T-cell (primary cell): Measurements from ENCODE around the gene KRTAP9-9. TPM values are rescaled to one million over a fixed set of nuclear protein-coding genes. Genes with fewer than 3 reads are reported as not detected.
"Not testable (repeated sequence)": the region's sequence is repeated elsewhere in the genome, so short reads cannot be mapped to it uniquely, and the experiment has no call there.

Experiments used
- ATAC-seq, 4 experiments: fragments of 200-7000 bp in 3 of 4; fragments of 150-1000 bp in 1 of 4; cut with Tn5 transposase; replicated peaks in 1 of 4; 1 replicate in 3 of 4; 2 replicates in 1 of 4; pipeline ENCODE4 v1.10.0; 2021; ENCODE audit warnings: moderate library complexity in 3 of 4, mild to moderate bottlenecking in 2 of 4, moderate number of reproducible peaks in 1 of 4
- CTCF ChIA-PET, 2 donors: fragments of 300-600 bp; sonication (Branson Sonifier 250); formaldehyde crosslinking; loops; one replicate each; lab custom pipeline; 2022; ENCODE audit warnings: antibody characterized with exemption in 2 of 2; lab: Charles Lee
- POLR2A ChIA-PET, 2 donors: fragments of 300-600 bp; sonication (Branson Sonifier 250); formaldehyde crosslinking; loops; one replicate each; lab custom pipeline; 2022; ENCODE audit warnings: antibody characterized with exemption in 2 of 2; lab: Charles Lee
- DNase-seq, 35 experiments: peaks; one replicate each; pipeline versions ENCODE4 v3.0.0 to v3.0.0-alpha.2; 2013 to 2023
- H3K27ac ChIP-seq: one replicate; pipeline ENCODE4 v1.5.1; 2013; ENCODE audit warnings: low read length
- H3K27me3 ChIP-seq, 2 experiments: replicated peaks in 1 of 2; 1 replicate in 1 of 2; 2 replicates in 1 of 2; pipeline versions ENCODE4 v1.6.1 to v1.7.0; 2013; ENCODE audit warnings: low read length in 1 of 2, mixed read lengths in 1 of 2; ENCODE audit not compliant: control insufficient read depth in 2 of 2, insufficient read depth in 2 of 2; ENCODE audit errors: extremely low read depth in 1 of 2
- H3K36me3 ChIP-seq, 2 donors: 1 replicate in 1 of 2; 2 replicates in 1 of 2; pipeline versions ENCODE4 v1.6.1 to v1.7.0; 2013; ENCODE audit warnings: low read length in 1 of 2; ENCODE audit not compliant: control insufficient read depth in 2 of 2, insufficient read depth in 1 of 2; ENCODE audit errors: extremely low read depth in 1 of 2
- H3K4me1 ChIP-seq, 2 experiments: 1 replicate in 1 of 2; 2 replicates in 1 of 2; pipeline versions ENCODE4 v1.6.1 to v1.7.0; 2013; ENCODE audit warnings: low read length in 2 of 2, mixed read lengths in 1 of 2; ENCODE audit not compliant: insufficient read depth in 2 of 2, control insufficient read depth in 1 of 2; ENCODE audit errors: extremely low read depth in 1 of 2
- H3K4me3 ChIP-seq, 2 donors: 1 replicate in 1 of 2; 2 replicates in 1 of 2; pipeline versions ENCODE4 v1.5.1 to v1.7.0; 2013; ENCODE audit warnings: mild to moderate bottlenecking in 2 of 2, low read length in 1 of 2, moderate library complexity in 1 of 2; ENCODE audit not compliant: control insufficient read depth in 1 of 2; ENCODE audit errors: extremely low read depth in 1 of 2
- H3K9me3 ChIP-seq: 2 replicates; pipeline ENCODE4 v1.7.0; 2013
- H3K27ac Mint-ChIP-seq, 2 donors: one replicate each; pipeline ENCODE4 v1.8.0; 2020 to 2021; ENCODE audit warnings: mild to moderate bottlenecking in 2 of 2, mixed read lengths in 2 of 2
- H3K27me3 Mint-ChIP-seq, 2 donors: one replicate each; pipeline ENCODE4 v1.8.0; 2021 to 2022; ENCODE audit warnings: mixed read lengths in 2 of 2
- H3K36me3 Mint-ChIP-seq: one replicate; pipeline ENCODE4 v1.8.0; 2021; ENCODE audit warnings: mixed read lengths
- H3K4me1 Mint-ChIP-seq, 3 donors: one replicate each; pipeline ENCODE4 v1.8.0; 2020 to 2022; ENCODE audit warnings: mixed read lengths in 3 of 3, mild to moderate bottlenecking in 1 of 3
- H3K4me3 Mint-ChIP-seq, 3 donors: one replicate each; pipeline ENCODE4 v1.8.0; 2020 to 2022; ENCODE audit warnings: mild to moderate bottlenecking in 3 of 3, mixed read lengths in 3 of 3, moderate library complexity in 3 of 3
- H3K9me3 Mint-ChIP-seq, 3 donors: one replicate each; pipeline ENCODE4 v1.8.0; 2020 to 2022; ENCODE audit warnings: mixed read lengths in 3 of 3
- WGBS: methylation state at CpG from one replicate; pipeline ENCODE4 v1.1.5; 2013; ENCODE audit warnings: missing lambda C conversion rate; ENCODE audit not compliant: insufficient coverage; 5-methylcytosine and 5-hydroxymethylcytosine counted together
- total RNA-seq, 35 experiments: library from RNA in 6 of 35; stranded (reverse) in 6 of 35; fragments of 120-200 nt in 1 of 35; gene quantifications; one replicate each; pipeline versions ENCODE4 v1.2.1 to v1.2.4 and lab custom pipeline; 2013 to 2026

The KRTAP9-9 gene
- total RNA-seq, 5 donors from 2014 or later (not counting 1 experiment from before 2014, with no cell fraction given) = not detected

DNA sequence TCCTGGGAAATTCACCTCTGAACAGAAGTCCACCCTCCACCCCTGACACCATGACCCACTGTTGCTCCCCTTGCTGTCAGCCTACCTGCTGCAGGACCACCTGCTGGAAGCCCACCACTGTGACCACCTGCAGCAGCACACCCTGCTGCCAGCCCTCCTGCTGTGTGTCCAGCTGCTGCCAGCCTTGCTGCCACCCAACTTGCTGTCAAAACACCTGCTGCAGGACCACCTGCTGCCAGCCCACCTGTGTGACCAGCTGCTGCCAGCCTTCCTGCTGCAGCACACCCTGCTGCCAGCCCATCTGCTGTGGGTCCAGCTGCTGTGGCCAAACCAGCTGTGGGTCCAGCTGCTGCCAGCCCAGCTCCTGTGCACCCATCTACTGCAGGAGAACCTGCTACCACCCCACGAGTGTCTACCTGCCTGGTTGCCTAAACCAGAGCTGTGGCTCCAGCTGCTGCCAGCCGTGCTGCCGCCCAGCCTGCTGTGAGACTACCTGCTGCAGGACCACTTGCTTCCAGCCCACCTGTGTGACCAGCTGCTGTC is 20.5 kb downstream of the KRTAP9-9 start, which contains the start of gene KRTAP9-7:
KRTAP9-7 (plus strand) TSS at position 51 of the 543 bp plus-strand sequence; CDS start at position 51, 0 bp downstream.
- H3K36me3 ChIP-seq = not testable (repeated sequence)

DNA sequence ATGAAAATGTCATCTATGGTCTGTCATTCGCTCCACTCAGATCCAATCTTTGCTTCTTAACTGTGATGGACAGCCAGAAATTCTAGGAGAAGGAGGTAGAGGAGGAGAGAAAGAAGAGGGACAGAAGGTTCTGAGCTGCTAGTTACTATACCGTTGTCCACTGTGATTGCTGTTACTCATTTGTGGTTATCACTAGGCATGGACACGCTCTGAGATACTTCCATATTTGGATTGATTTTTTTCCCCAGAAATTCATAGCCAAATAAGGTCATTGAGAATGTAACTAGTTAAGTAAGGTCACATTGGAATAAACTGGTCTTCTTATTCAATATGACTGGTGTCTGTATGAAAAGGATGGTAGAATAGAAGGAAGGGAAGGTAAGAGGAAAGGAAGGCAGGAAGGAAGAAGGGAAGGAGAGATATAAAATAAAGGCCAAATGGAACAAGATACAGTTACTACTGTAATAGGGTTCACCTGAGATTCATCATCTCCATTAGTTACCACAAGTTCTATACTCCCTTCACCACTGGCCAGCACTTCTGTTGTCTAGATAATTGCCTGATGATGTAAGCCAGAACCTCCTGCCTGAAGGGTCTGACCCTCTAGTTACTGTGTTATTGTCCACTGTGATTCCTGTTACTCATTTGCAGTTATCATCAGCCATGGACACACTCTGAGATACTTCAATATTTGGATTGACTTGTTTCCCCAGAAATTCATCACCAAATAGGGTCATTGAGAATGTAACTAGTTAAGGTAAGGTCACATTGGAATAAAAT is 23.2 kb downstream of the KRTAP9-9 start:
- 90% methylated on average over 2 of the region's 3 CpGs for WGBS
- DNase-seq (peak in 1 of 35 experiments; percentile 0), ATAC-seq (no peak)
- H3K4me3 Mint-ChIP-seq = no peak overlapping the region
- peaks cover 0 to 5% (median 0%) of the 10 kb centered on the region in 3 donors for H3K4me1 Mint-ChIP-seq
- H3K27me3 Mint-ChIP-seq = peaks cover 11 to 12% of the 10 kb centered on the region in 2 donors
- H3K4me3 ChIP-seq = no peak overlapping the region
- H3K36me3 ChIP-seq = no peaks in the 10 kb centered on the region
- no peak overlapping the region for H3K27ac ChIP-seq
- H3K9me3 ChIP-seq = no peaks in the 10 kb centered on the region
- no peaks in the 10 kb centered on the region for H3K27me3 ChIP-seq
- ChIA-PET CTCF (no interaction called here), POLR2A (no interaction called here)
- H3K27ac Mint-ChIP-seq = no peak overlapping the region
- no peaks in the 10 kb centered on the region for H3K36me3 Mint-ChIP-seq
- H3K4me1 ChIP-seq = no peaks in the 10 kb centered on the region
- H3K9me3 Mint-ChIP-seq = no peaks in the 10 kb centered on the region

More for the DNA sequence above, 20.5 kb downstream of the KRTAP9-9 start, which contains the start of gene KRTAP9-7:
- 81% methylated on average over 3 of the region's 3 CpGs for WGBS
- H3K27ac Mint-ChIP-seq, H3K9me3 ChIP-seq, H3K27me3 ChIP-seq, H3K4me3 ChIP-seq, H3K36me3 Mint-ChIP-seq, ATAC-seq, H3K4me1 ChIP-seq, CTCF ChIA-PET, H3K27ac ChIP-seq, H3K9me3 Mint-ChIP-seq, H3K4me3 Mint-ChIP-seq, POLR2A ChIA-PET: not testable (repeated sequence)
- peaks cover 0 to 11% (median 4%) of the 10 kb centered on the region in 3 donors for H3K4me1 Mint-ChIP-seq
- peak in 1 of 35 experiments; percentile 0 for DNase-seq
- peaks cover 11 to 18% of the 10 kb centered on the region in 2 donors for H3K27me3 Mint-ChIP-seq

DNA sequence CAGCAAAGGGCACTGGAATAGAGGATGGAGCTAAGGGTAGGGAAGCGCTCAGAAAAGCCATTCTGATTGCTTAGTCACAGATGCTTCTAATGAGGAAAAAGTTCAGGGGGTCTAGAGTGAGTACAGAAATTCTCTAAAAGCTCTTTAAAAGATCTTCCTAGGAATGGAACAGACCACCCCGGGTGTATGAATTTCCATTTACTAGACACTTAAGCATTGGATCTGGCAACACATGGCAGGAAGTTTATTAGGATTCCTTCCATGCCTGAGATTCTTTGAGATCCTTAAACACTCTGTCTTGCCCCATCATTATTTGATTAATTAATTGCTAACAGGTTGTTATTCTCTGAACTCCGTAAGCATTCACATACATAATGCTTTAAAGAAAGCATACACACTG is 28.9 kb downstream of the KRTAP9-9 start:
- Mint-ChIP-seq H3K9me3 (no peaks in the 10 kb centered on the region), H3K36me3 (no peaks in the 10 kb centered on the region), H3K27ac (no peak overlapping the region), H3K27me3 (no peaks in the 10 kb centered on the region), H3K4me1 (peaks cover 16 to 19% (median 18%) of the 10 kb centered on the region in 3 donors), H3K4me3 (no peak overlapping the region)
- no peaks in the 10 kb centered on the region for H3K36me3 ChIP-seq
- no peak overlapping the region for H3K4me3 ChIP-seq
- ATAC-seq (no peak), DNase-seq (no peak)
- ChIA-PET CTCF (no interaction called here), POLR2A (interaction anchor here in 1 of 2 donors (0.5 kb wide), 1 partner anchor 11 kb away, joined by 3 read pairs; no protein-coding TSS in a partner anchor)
- WGBS = 100% methylated on average over 1 of the region's 3 CpGs
- no peaks in the 10 kb centered on the region for H3K27me3 ChIP-seq
- peaks cover 5% of the 10 kb centered on the region in 2 experiments for H3K4me1 ChIP-seq
- no peaks in the 10 kb centered on the region for H3K9me3 ChIP-seq
- no peak overlapping the region for H3K27ac ChIP-seq

DNA sequence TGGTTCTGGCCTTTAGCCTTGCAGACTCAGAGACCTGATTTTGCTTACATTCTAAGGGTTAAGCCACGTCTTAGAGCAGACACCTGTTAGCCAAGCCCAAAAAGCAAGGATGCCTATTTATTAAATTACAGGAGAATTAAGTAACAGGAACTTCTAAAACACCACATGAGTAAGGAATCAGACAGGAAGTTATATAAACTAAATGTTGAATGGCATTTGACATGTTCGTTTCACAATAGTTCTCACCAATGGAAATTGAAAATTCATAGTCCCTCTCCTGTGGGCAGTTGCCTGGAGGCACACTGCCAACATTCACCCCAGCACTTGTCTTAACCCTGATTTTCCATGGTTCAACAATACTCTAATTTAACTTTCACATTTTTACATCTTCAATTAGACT is 29.4 kb downstream of the KRTAP9-9 start:
- Mint-ChIP-seq H3K27me3 (no peaks in the 10 kb centered on the region), H3K4me3 (no peak overlapping the region), H3K27ac (no peak overlapping the region), H3K9me3 (no peaks in the 10 kb centered on the region), H3K4me1 (peaks cover 16 to 19% (median 18%) of the 10 kb centered on the region in 3 donors), H3K36me3 (no peaks in the 10 kb centered on the region)
- Histone ChIP-seq H3K9me3 (no peaks in the 10 kb centered on the region), H3K36me3 (no peaks in the 10 kb centered on the region), H3K27me3 (no peaks in the 10 kb centered on the region), H3K4me3 (no peak overlapping the region), H3K27ac (no peak overlapping the region), H3K4me1 (peaks cover 5% of the 10 kb centered on the region in 2 experiments)
- ChIA-PET POLR2A (no interaction called here), CTCF (no interaction called here)
- ATAC-seq (no peak), DNase-seq (peak in 1 of 35 experiments; percentile 2)
- WGBS = no CpG with 5 or more reads among the region's 2 CpGs

DNA sequence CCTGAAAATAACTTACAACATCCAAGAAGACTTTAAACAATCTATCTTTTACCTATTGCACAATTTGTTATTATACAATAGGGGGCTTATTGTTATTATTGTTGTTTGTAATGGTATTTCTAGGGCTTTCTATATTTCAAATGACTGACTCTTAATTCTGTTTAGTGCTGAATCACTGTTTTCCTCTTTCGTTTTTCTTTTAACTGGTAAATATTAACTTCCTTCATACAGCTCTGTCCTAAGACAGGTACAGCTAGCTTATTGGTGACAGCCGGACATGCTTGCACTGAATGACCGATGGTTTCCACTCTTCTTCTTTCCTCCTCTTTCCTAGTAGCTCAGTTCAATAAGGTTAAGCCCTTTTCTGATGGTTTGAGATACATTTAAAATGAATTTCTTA is 31.9 kb downstream of the KRTAP9-9 start:
- Mint-ChIP-seq H3K4me1 (peaks cover 16 to 19% (median 18%) of the 10 kb centered on the region in 3 donors), H3K4me3 (no peak overlapping the region), H3K9me3 (no peaks in the 10 kb centered on the region), H3K27ac (no peak overlapping the region), H3K27me3 (no peaks in the 10 kb centered on the region), H3K36me3 (no peaks in the 10 kb centered on the region)
- Histone ChIP-seq H3K27me3 (no peaks in the 10 kb centered on the region), H3K4me1 (peaks cover 5% of the 10 kb centered on the region in 2 experiments), H3K4me3 (no peak overlapping the region), H3K36me3 (no peaks in the 10 kb centered on the region), H3K27ac (no peak overlapping the region), H3K9me3 (no peaks in the 10 kb centered on the region)
- ATAC-seq (no peak), DNase-seq (no peak)
- ChIA-PET CTCF (interaction anchor here in 1 of 2 donors (0.7 kb wide), 1 partner anchor 1068 kb away, joined by 3 read pairs; no protein-coding TSS in a partner anchor), POLR2A (no interaction called here)
- no CpG with 5 or more reads among the region's 3 CpGs for WGBS

DNA sequence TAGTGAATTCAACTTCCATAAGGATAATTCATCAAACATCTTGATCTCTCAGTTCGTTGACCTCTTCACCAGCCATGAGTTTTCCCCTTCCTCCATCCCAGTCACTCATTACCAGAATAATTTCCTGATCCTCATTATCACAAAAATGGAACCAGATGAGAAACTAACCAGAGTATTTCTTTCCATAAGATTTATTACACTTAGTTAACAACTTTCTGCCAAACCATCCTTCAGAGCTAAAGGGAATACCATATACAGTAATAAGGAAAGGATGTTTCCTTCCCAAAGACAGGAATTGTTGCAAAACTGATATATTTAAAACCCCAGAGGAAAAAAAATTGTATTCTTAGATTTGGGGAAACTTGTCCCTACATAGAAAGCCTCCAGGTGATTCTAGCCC is 38.8 kb downstream of the KRTAP9-9 start:
- CTCF ChIA-PET = interaction anchor here in 1 of 2 donors (0.7 kb wide), 2 partner anchors 11 to 98 kb away, joined by 3 read pairs; no protein-coding TSS in a partner anchor

More for the DNA sequence above, 38.8 kb downstream of the KRTAP9-9 start:
- no peaks in the 10 kb centered on the region for H3K9me3 ChIP-seq
- Mint-ChIP-seq H3K27ac (no peak overlapping the region), H3K9me3 (no peaks in the 10 kb centered on the region), H3K36me3 (no peaks in the 10 kb centered on the region), H3K4me3 (no peak overlapping the region), H3K27me3 (peaks cover 0 to 4% of the 10 kb centered on the region in 2 donors), H3K4me1 (no peaks in the 10 kb centered on the region)
- no peak overlapping the region for H3K27ac ChIP-seq
- no peaks in the 10 kb centered on the region for H3K36me3 ChIP-seq
- no peak for ATAC-seq
- H3K4me3 ChIP-seq = no peak overlapping the region
- POLR2A ChIA-PET = no interaction called here
- no peak for DNase-seq
- no peaks in the 10 kb centered on the region for H3K4me1 ChIP-seq
- H3K27me3 ChIP-seq = peaks cover 0 to 7% of the 10 kb centered on the region in 2 experiments
- WGBS = 75% methylated on average over 1 of the region's 1 CpG
